Fibroblast of lung (primary cell): ENCODE data around the gene RAMP2. TPM values are rescaled to one million over a fixed set of nuclear protein-coding genes. Genes with fewer than 3 reads are reported as not detected.

Source experiments
- DNase-seq, 2 donors: peaks; one replicate each; pipeline versions ENCODE4 v3.0.0 to v3.0.0-alpha.2; 2010; ENCODE audit warnings: low read depth in 2 of 2
- H2AFZ ChIP-seq: 2 replicates; pipeline ENCODE4 v1.5.1; 2012; ENCODE audit warnings: low read length, control low read depth, inconsistent platforms
- H3K27ac ChIP-seq: 2 replicates; pipeline ENCODE4 v1.5.1; 2011; ENCODE audit warnings: low read length, control low read depth; ENCODE audit not compliant: insufficient read depth
- H3K27me3 ChIP-seq: 2 replicates; pipeline ENCODE4 v1.5.1; 2011; ENCODE audit warnings: mild to moderate bottlenecking, low read length; ENCODE audit not compliant: control insufficient read depth, insufficient read depth
- H3K36me3 ChIP-seq: 2 replicates; pipeline ENCODE4 v1.5.1; 2011; ENCODE audit warnings: low read length; ENCODE audit not compliant: control insufficient read depth, insufficient read depth
- H3K4me1 ChIP-seq: 2 replicates; pipeline ENCODE4 v1.5.1; 2011; ENCODE audit warnings: low read length; ENCODE audit not compliant: control insufficient read depth, insufficient read depth; ENCODE audit errors: extremely low read depth
- H3K4me2 ChIP-seq: 2 replicates; pipeline ENCODE4 v1.5.1; 2011; ENCODE audit warnings: low read length, control low read depth; ENCODE audit not compliant: insufficient read depth; ENCODE audit errors: extremely low read depth
- H3K4me3 ChIP-seq, 4 experiments: fragments of 200-600 bp in 1 of 4; sonication (generic) in 1 of 4; replicated peaks in 1 of 4; 2 replicates each; pipeline ENCODE4 v1.5.1; 2011 to 2016; ENCODE audit warnings: low read length in 4 of 4, low read depth in 3 of 4, mild to moderate bottlenecking in 3 of 4, control low read depth in 2 of 4, inconsistent platforms in 1 of 4, mixed read lengths in 1 of 4; ENCODE audit not compliant: insufficient read depth in 1 of 4; ENCODE audit errors: control extremely low read depth in 1 of 4
- H3K79me2 ChIP-seq: 2 replicates; pipeline ENCODE4 v1.5.1; 2012; ENCODE audit warnings: mild to moderate bottlenecking, low read length, inconsistent platforms; ENCODE audit not compliant: control insufficient read depth, insufficient read depth
- H3K9ac ChIP-seq: 2 replicates; pipeline ENCODE4 v1.5.1; 2011; ENCODE audit warnings: mild to moderate bottlenecking, low read length, control low read depth; ENCODE audit not compliant: insufficient read depth
- H3K9me3 ChIP-seq: 2 replicates; pipeline ENCODE4 v1.5.1; 2012; ENCODE audit warnings: low read depth, low read length; ENCODE audit not compliant: control insufficient read depth, insufficient read depth
- H4K20me1 ChIP-seq: 2 replicates; pipeline ENCODE4 v1.5.1; 2011; ENCODE audit warnings: low read length; ENCODE audit not compliant: control insufficient read depth, insufficient read depth; ENCODE audit errors: extremely low read depth
- EZH2 ChIP-seq: IDR thresholded peaks from 2 replicates; pipeline ENCODE4 v1.5.1; 2012; ENCODE audit warnings: low read length, control low read depth, mild to moderate bottlenecking; ENCODE audit errors: missing control alignments
- polyA plus RNA-seq, 2 donors: library from polyadenylated mRNA; depleted of rRNA in 1 of 2; stranded (reverse) in 1 of 2; unstranded in 1 of 2; fragments of >200 nt; gene quantifications; 2 replicates each; pipeline ENCODE4 v1.2.1, GENCODE V29; 2011 to 2012; ENCODE audit warnings: missing spikeins in 1 of 2
- total RNA-seq: library from RNA; depleted of rRNA; stranded (reverse); fragments of >200 nt; gene quantifications from 2 replicates; pipeline ENCODE4 v1.2.1, GENCODE V29; 2014
- TF ChIP-seq, protein P1 (sequence below), 2 donors: IDR thresholded peaks in 1 of 2; conservative IDR thresholded peaks in 1 of 2; 1 replicate in 1 of 2; 2 replicates in 1 of 2; pipeline ENCODE4 v1.5.1; 2011 to 2012; ENCODE audit warnings: low read length in 2 of 2, control low read depth in 1 of 2, inconsistent platforms in 1 of 2, low read depth in 1 of 2, mild to moderate bottlenecking in 1 of 2

Gene RAMP2
- total and polyA plus RNA-seq, 2 donors (not counting 1 experiment from before 2014, with no cell fraction given), result 0.17 to 0.45 TPM

DNA sequence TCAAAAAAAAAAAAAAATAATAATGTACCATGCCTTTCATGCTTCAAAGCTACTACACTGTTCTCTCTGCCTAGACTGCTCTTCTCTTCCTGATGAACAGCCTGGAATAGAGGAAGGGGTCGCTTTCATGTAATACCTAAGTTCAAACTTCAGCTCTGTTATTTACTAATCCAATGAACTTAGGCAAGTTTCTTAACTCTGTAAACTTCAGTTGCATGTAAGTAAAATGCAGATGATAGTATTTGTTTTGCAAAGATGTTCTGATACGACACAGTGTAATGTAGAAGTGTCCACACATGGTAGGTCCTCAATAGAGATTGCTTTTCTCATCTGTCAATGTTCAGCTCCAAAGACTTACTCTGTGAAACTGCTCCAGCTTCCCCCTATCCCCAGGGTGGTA is 30.9 kb downstream of the RAMP2 start:
- Histone ChIP-seq H3K4me3 (no peak overlapping the region), H3K4me2 (no peak overlapping the region), H3K36me3 (peaks cover 5% of the 10 kb centered on the region), H3K27ac (no peak overlapping the region), H3K79me2 (no peaks in the 10 kb centered on the region), H3K9me3 (no peaks in the 10 kb centered on the region), H3K27me3 (no peaks in the 10 kb centered on the region), H3K4me1 (no peaks in the 10 kb centered on the region), H3K9ac (no peak overlapping the region), H2AFZ (no peak overlapping the region), H4K20me1 (no peaks in the 10 kb centered on the region)
- TF ChIP-seq EZH2, result no peak
- DNase-seq, result no peak

DNA sequence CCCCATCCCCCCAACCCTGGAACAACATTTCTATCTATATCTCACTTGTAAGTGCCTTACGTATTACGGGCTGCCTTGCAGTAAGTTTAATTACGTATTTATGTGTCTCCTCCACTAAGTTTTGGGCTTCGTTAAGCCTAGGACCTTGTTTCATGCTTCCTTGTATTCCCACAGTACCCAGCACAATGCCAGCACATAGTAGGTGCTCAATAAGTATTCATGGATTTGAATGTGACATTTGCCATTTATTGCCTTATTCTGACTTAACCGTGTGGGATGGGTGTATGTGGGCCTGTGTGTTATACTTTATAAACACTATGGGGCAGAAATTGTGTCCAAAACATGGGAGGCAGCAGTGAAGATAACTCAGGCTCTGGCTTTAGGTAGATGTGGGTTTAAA is 31.5 kb downstream of the RAMP2 start:
- no peak for DNase-seq
- Histone ChIP-seq H3K4me2 (no peak overlapping the region), H3K27me3 (no peaks in the 10 kb centered on the region), H2AFZ (no peak overlapping the region), H3K79me2 (peaks cover under 1% of the 10 kb centered on the region), H4K20me1 (no peaks in the 10 kb centered on the region), H3K9me3 (no peaks in the 10 kb centered on the region), H3K4me1 (no peaks in the 10 kb centered on the region), H3K4me3 (no peak overlapping the region), H3K27ac (no peak overlapping the region), H3K36me3 (peaks cover 5% of the 10 kb centered on the region), H3K9ac (no peak overlapping the region)
- TF ChIP-seq EZH2, result no peak

DNA sequence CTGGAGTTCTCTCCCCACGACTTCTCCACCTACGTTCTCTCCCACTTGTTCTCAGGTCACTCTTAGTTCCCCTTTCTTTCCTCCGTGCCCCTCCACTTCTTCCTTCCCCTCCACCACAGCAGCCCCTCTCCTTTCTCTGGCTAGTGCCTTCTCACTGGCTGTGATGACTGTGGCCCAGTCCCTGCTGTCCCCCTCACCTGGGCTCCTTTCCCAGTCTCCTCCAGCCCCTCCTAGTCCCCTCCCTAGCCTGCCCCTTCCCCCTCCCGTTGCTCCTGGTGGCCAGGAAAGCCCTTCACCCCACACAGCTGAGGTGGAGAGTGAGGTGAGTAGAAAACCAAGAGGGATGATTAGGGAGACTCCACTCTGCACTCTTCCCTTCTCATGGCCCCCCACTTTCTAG is 34.0 kb downstream of the RAMP2 start:
- Histone ChIP-seq H4K20me1 (no peaks in the 10 kb centered on the region), H3K27ac (no peak overlapping the region), H3K4me2 (no peak overlapping the region), H3K4me3 (no peak overlapping the region), H3K4me1 (no peaks in the 10 kb centered on the region), H3K9ac (no peak overlapping the region), H3K79me2 (peaks cover 5% of the 10 kb centered on the region), H3K27me3 (no peaks in the 10 kb centered on the region), H3K9me3 (no peaks in the 10 kb centered on the region), H3K36me3 (peaks cover 3% of the 10 kb centered on the region), H2AFZ (no peak overlapping the region)
- no peak for DNase-seq
- TF ChIP-seq, protein P1, sequence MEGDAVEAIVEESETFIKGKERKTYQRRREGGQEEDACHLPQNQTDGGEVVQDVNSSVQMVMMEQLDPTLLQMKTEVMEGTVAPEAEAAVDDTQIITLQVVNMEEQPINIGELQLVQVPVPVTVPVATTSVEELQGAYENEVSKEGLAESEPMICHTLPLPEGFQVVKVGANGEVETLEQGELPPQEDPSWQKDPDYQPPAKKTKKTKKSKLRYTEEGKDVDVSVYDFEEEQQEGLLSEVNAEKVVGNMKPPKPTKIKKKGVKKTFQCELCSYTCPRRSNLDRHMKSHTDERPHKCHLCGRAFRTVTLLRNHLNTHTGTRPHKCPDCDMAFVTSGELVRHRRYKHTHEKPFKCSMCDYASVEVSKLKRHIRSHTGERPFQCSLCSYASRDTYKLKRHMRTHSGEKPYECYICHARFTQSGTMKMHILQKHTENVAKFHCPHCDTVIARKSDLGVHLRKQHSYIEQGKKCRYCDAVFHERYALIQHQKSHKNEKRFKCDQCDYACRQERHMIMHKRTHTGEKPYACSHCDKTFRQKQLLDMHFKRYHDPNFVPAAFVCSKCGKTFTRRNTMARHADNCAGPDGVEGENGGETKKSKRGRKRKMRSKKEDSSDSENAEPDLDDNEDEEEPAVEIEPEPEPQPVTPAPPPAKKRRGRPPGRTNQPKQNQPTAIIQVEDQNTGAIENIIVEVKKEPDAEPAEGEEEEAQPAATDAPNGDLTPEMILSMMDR (conservative IDR thresholded peaks at IDR 0.05 in 1 of 2, IDR thresholded peaks at IDR 0.05 in 1 of 2; ENCODE audit: low read depth in 1 of 2, low read length in 2 of 2), result no peak
- no peak for TF ChIP-seq EZH2

DNA sequence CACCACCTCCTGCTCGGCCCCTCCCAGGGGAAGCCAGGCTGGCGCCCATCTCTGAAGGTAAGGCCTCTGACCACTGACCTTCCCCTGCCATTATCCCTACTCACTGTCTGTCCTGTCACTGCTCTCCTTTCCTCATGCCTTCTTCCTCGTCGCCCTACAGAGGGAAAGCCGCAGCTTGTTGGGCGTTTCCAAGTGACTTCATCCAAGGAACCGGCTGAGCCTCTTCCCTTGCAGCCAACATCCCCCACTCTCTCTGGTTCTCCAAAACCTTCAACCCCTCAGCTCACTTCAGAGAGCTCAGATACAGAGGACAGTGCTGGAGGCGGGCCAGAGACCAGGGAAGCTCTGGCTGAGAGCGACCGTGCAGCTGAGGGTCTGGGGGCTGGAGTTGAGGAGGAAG is 34.4 kb downstream of the RAMP2 start:
- H2AFZ ChIP-seq, result no peak overlapping the region
- no peak for DNase-seq
- H3K79me2 ChIP-seq, result peaks cover 5% of the 10 kb centered on the region
- H4K20me1 ChIP-seq, result no peaks in the 10 kb centered on the region
- H3K4me2 ChIP-seq, result no peak overlapping the region
- H3K4me1 ChIP-seq, result no peaks in the 10 kb centered on the region
- peaks cover 3% of the 10 kb centered on the region for H3K36me3 ChIP-seq
- no peaks in the 10 kb centered on the region for H3K27me3 ChIP-seq
- no peak overlapping the region for H3K4me3 ChIP-seq
- no peak for TF ChIP-seq EZH2
- TF ChIP-seq, protein P1 (conservative IDR thresholded peaks at IDR 0.05 in 1 of 2, IDR thresholded peaks at IDR 0.05 in 1 of 2; ENCODE audit: low read depth in 1 of 2, low read length in 2 of 2), result no peak
- no peak overlapping the region for H3K27ac ChIP-seq
- no peaks in the 10 kb centered on the region for H3K9me3 ChIP-seq
- no peak overlapping the region for H3K9ac ChIP-seq
